NCI-H1105 treated with DMSO at 0.1 percent for 48 hours (cell line): ENCODE measurements around the gene NGF.
A peak's percentile ranks its signal among the peaks of the same experiment; 100 is the strongest.

Experiments used
- DNase-seq: peaks from one replicate; lab custom pipeline; 2025; lab: John Stamatoyannopoulos, UW

NGF gene

GRCh38 chr1:115336741-115337140, 1.3 kb downstream of the NGF start:
- peak; percentile 57 for DNase-seq

- no peak for DNase-seq
These were observed 5.0 kb downstream of the NGF start for GRCh38 chr1:115332813-115333608.

GRCh38 chr1:115331558-115332331, 6.3 kb downstream of the NGF start:
- no peak for DNase-seq

- DNase-seq = no peak
These were observed 7.5 kb downstream of the NGF start for GRCh38 chr1:115330480-115331013.

GRCh38 chr1:115329965-115330364, 8.1 kb downstream of the NGF start:
- no peak for DNase-seq

- DNase-seq = no peak
These were observed 10.8 kb downstream of the NGF start for GRCh38 chr1:115327270-115327669.

- no peak for DNase-seq
These were observed 11.6 kb downstream of the NGF start for GRCh38 chr1:115326419-115326818.

GRCh38 chr1:115325874-115326273, 12.2 kb downstream of the NGF start:
- DNase-seq = no peak

GRCh38 chr1:115324649-115325420, 13.2 kb downstream of the NGF start:
- DNase-seq = no peak

- DNase-seq = no peak
These were observed 14.6 kb downstream of the NGF start for GRCh38 chr1:115323366-115324004.

- DNase-seq = no peak
These were observed 15.4 kb downstream of the NGF start for GRCh38 chr1:115322631-115323030.

- no peak for DNase-seq
These were observed 17.7 kb downstream of the NGF start for GRCh38 chr1:115320377-115320776.

GRCh38 chr1:115319706-115320105, 18.3 kb downstream of the NGF start:
- DNase-seq = no peak

GRCh38 chr1:115317101-115318012, 20.7 kb downstream of the NGF start:
- peak; percentile 90 for DNase-seq

- no peak for DNase-seq
These were observed 23.3 kb downstream of the NGF start for GRCh38 chr1:115314765-115315164.

- peak; percentile 86 for DNase-seq
These were observed 24.0 kb downstream of the NGF start for GRCh38 chr1:115314092-115314491.

GRCh38 chr1:115313182-115313581, 24.9 kb downstream of the NGF start:
- DNase-seq = no peak

- DNase-seq = no peak
These were observed 25.3 kb downstream of the NGF start for GRCh38 chr1:115312742-115313141.

GRCh38 chr1:115311474-115311989, 26.5 kb downstream of the NGF start:
- no peak for DNase-seq
